GM18858 (cell line): ENCODE measurements around the gene BRD2.

ENCODE experiments used
- ATAC-seq: cut with Tn5 transposase; IDR thresholded peaks from one replicate; pipeline ENCODE4 v1.9.1; 2021; ENCODE audit not compliant: unreplicated experiment

The BRD2 gene

DNA sequence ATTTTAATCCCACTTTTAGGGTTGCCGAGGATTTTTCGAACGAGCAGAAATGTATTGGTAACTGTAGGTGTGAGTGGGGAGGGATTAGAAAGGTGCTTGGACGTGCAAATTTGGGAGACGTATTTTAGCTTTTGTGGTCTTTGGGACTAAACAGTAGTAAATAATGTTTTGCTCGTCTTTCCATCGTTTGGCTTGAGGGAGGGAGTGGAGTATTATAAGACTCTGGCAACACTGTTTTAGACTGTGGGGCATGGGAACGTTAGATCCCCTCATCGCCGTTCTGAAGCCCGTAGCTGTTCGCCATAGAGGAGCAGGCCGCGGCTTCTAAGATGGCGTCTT, 2.8 kb downstream of the BRD2 start:
- ATAC-seq, result no peak

GRCh38 chr6:32971581-32972352, 3.4 kb downstream of the BRD2 start:
- peak; percentile 28 for ATAC-seq

DNA sequence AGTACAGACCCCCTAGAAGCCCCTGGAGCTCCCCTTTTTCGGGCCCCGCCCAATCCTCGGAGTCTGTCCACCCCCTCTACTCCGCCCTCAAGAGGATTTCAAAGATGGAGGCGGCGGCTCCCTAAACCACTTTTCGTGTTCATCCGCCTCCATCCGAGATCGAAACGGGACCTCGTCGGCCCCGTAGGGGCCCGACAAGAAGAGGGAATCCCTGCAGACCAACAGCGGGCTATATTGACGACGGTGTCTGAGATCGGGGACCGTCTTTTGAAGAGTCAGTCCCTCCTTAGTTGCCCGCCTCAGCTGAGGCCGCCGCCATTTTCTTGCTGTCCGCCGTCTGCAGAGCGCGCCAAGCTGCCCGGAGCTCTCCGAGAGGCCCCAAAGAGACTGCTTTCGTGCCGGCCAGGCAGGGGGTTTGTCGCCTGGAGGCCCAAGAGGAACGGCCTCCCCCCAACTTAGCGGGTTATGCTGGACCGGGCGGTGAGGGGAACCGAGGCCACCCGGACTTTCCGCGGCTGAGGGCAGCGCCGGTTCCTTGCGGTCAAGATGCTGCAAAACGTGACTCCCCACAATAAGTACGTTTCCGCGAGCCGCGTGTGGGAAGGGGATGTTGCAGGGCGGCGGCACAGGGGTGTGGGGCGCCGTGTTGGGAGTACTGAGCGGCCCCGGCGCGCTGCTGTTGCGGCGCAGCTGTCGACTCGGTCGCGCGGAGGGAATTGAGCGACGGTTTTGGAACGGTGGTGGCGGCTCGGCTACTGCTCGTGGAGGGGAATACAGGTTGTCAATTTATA, 4.2 kb downstream of the BRD2 start:
- ATAC-seq, result peak; percentile 5

DNA sequence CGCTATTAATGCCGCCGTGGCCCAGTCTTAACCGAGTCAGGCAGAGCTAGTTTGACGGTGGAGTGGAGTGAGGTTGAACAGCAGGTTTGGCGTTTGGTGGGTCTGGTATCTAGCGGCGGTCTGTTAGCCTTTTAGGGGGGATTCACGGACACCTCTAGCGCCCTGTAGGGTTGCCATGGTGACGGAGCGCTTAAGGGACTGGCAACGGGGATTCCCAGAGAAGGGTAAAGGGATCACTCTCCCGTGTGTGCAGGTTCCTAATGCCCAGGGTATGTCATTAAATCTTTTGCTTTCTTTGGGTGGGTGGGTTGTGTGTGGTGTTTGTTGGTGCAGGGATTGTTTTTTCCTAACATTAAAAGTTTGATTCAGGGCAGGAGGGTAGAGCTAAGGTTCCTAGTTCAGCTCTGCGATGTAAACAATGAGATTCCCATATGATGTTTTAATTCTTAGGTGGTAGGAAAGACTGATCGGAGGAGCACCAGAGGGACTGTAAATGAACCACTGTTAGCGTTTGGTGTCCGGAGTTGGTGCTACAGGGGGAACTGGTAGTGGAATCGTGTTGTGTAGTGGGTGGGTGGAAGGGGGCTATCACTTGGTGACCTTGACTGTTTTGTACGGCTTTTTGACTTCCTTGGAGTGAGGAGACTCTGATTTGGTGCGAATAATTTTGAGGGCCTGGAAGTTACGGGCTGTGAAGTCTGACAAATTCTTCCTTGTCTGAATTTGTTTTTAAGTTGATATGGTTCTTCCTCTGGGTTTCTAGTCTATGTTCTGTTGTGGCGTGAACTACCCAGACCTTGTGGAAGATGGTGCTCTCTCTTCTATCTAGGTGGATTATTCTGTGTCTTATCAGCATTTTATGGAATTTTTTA, 5.0 kb downstream of the BRD2 start:
- ATAC-seq, result no peak

- ATAC-seq, result no peak
Observed at GRCh38 chr6:32974016-32974333, 5.6 kb downstream of the BRD2 start.

- ATAC-seq, result no peak
Observed at GRCh38 chr6:32974541-32975308, 6.3 kb downstream of the BRD2 start.

DNA sequence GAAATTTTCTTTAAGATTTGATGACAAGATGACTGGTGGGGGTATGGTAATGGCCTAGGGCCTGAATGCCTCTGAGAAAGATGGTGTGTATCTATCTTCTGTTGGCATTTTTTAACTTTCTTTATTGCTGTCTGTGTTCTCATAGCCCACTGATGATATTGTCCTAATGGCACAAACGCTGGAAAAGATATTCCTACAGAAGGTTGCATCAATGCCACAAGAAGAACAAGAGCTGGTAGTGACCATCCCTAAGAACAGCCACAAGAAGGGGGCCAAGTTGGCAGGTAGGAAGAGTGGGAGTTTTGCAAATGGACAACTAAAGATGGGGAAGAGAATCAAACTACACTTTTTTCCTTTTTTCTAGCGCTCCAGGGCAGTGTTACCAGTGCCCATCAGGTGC, 7.5 kb downstream of the BRD2 start:
- no peak for ATAC-seq

DNA sequence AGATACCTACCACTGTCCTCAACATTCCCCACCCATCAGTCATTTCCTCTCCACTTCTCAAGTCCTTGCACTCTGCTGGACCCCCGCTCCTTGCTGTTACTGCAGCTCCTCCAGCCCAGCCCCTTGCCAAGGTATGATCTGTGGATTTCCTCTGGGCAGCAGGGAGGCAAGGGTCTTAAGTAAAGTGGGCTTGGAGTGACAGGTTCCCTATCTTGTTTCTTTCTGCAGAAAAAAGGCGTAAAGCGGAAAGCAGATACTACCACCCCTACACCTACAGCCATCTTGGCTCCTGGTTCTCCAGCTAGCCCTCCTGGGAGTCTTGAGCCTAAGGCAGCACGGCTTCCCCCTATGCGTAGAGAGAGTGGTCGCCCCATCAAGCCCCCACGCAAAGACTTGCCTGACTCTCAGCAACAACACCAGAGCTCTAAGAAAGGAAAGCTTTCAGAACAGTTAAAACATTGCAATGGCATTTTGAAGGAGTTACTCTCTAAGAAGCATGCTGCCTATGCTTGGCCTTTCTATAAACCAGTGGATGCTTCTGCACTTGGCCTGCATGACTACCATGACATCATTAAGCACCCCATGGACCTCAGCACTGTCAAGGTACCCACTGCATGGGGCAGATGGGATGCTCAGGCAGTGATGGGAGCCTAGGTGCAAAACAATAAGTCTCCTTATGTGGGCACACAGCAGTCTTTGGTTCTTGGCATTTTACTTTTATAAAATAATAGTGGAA, 8.1 kb downstream of the BRD2 start:
- ATAC-seq, result no peak

DNA sequence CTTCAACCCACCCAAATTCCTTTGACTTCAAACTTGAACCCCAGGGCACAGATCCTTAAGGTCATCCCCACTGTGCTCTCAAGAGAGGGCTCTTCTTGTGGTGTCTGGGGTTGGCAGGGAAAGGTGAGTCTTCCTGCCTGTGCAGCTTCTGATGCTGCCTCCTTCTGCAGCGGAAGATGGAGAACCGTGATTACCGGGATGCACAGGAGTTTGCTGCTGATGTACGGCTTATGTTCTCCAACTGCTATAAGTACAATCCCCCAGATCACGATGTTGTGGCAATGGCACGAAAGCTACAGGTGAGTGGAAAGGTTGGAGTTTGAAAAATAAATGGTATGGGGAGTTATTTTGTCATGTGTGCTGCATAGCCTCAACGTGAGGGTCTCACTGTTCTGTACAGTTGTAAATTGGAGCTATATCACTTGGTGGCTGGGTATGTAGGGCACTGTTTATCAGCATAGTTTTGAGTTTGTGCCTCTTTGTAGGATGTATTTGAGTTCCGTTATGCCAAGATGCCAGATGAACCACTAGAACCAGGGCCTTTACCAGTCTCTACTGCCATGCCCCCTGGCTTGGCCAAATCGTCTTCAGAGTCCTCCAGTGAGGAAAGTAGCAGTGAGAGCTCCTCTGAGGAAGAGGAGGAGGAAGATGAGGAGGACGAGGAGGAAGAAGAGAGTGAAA, 9.0 kb downstream of the BRD2 start:
- no peak for ATAC-seq

GRCh38 chr6:32977953-32978324, 9.5 kb downstream of the BRD2 start:
- no peak for ATAC-seq

- ATAC-seq, result no peak
Observed at GRCh38 chr6:32979720-32980487, 11.5 kb downstream of the BRD2 start.

DNA sequence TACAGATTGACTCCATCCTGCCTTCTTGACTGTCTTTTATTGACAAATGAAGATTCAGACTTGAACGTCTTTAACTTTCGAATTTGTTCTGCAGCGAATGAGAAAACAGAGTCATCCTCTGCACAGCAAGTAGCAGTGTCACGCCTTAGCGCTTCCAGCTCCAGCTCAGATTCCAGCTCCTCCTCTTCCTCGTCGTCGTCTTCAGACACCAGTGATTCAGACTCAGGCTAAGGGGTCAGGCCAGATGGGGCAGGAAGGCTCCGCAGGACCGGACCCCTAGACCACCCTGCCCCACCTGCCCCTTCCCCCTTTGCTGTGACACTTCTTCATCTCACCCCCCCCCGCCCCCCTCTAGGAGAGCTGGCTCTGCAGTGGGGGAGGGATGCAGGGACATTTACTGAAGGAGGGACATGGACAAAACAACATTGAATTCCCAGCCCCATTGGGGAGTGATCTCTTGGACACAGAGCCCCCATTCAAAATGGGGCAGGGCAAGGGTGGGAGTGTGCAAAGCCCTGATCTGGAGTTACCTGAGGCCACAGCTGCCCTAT, 12.2 kb downstream of the BRD2 start:
- no peak for ATAC-seq

DNA sequence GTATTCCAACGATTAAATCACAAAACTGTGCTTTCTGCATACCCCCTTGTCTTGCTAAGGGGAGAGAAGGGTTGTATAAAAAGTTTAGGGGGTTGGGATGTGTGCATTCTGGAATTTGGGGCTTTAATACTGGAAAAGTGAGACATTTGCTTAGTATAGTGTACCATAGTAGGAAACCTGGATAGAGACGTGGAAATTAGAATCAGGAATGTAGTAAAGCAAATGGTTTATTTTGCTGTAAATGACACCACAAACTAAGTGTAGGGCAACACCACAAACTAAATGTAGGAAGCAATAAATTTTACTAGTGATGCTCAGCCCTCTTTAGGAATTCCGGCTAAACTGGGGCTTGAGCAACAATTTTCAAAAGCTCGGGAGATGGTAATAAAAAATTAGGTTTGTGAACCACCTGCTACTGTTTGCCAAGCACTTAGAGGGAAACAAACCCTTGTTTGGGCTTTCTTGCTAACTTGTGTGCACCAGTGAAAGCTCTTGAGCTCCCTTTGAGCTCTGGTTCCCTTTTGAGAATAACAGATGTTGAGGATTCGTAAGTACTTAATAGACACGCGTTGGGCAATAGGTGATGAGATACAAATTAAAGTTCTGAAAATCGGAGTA, 13.8 kb downstream of the BRD2 start:
- ATAC-seq, result no peak

GRCh38 chr6:32982702-32983492, 14.5 kb downstream of the BRD2 start:
- no peak for ATAC-seq

GRCh38 chr6:32983493-32983848, 15.1 kb downstream of the BRD2 start:
- ATAC-seq, result no peak

DNA sequence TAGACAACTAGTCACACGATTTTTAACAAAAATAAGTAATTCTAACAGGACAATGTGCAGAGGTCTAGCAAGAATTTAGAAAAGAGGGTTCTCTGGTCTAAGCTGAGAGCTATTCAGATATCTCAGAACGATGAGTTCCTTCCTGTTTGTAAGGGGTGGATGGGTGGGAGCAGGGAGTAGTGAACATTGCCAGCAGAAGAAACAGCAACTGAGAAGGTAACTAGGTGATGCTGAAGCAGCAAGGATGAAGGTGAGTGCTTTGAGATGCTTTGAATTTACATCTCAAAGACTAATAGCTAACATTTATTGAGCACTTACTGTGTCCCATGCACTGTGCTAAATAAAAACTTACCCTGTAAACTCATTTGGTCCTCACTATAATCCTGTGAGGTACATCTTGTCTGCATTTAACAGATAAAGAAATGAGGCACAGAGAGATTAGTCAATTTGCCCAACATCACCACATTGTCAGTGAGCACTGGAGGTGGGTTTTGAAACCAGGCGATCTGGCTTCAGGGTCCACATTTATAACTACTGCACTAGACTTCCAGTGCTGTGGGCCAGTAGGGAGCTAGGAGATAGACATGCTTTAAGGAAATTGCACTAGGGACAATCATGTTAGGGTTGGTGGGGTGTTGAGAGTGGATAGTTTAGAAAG, 15.7 kb downstream of the BRD2 start:
- ATAC-seq, result no peak
